Measurements from ENCODE around the gene CLDN19.
A peak's percentile ranks its signal among the peaks of the same experiment; 100 is the strongest.

The CLDN19 gene

GRCh38 chr1:42769811-42770210 is 29.8 kb upstream of the CLDN19 start:
- DNase-seq (ENCODE audit: extremely low spot score): no peak
- no peak for TF ChIP-seq CTCF (IDR thresholded peaks at IDR 0.05; ENCODE audit: control extremely low read depth, extremely low read depth, low read depth, missing control alignments)
- POLR2A ChIA-PET: no interaction called here
- CTCF ChIA-PET: interaction anchor here (1.8 to 6.3 kb wide), 3 partner anchors 9 to 304 kb away, joined by 6 to 59 read pairs (median 39); no protein-coding TSS in a partner anchor

GRCh38 chr1:42768172-42768571 is 28.1 kb upstream of the CLDN19 start:
- TF ChIP-seq CTCF (IDR thresholded peaks at IDR 0.05; ENCODE audit: control extremely low read depth, extremely low read depth, low read depth, missing control alignments): no peak
- DNase-seq (ENCODE audit: extremely low spot score): no peak
- ChIA-PET POLR2A (no interaction called here), CTCF (interaction anchor here (0.9 to 6.3 kb wide), 5 partner anchors 10 to 313 kb away, joined by 3 to 59 read pairs (median 8); no protein-coding TSS in a partner anchor)

GRCh38 chr1:42767510-42768000 is 27.5 kb upstream of the CLDN19 start:
- POLR2A ChIA-PET: interaction anchor here (0.9 to 1.4 kb wide), 8 partner anchors 8 to 85 kb away, joined by 3 to 5 read pairs (median 3); partner anchors contain the start of genes SVBP and ZNF691
- no peak for TF ChIP-seq CTCF (IDR thresholded peaks at IDR 0.05; ENCODE audit: control extremely low read depth, extremely low read depth, low read depth, missing control alignments)
- CTCF ChIA-PET: interaction anchor here (0.8 to 6.3 kb wide), 16 partner anchors 10 to 594 kb away, joined by 3 to 59 read pairs (median 4); partner anchors contain the start of genes TMEM269 and ZNF691
- DNase-seq (ENCODE audit: extremely low spot score): no peak

- POLR2A ChIA-PET: interaction anchor here (0.6 to 1.4 kb wide), 11 partner anchors 8 to 84 kb away, joined by 3 to 5 read pairs (median 3); partner anchors contain the start of genes SVBP, TMEM269 and ZNF691
- no peak for TF ChIP-seq CTCF (IDR thresholded peaks at IDR 0.05; ENCODE audit: control extremely low read depth, extremely low read depth, low read depth, missing control alignments)
- CTCF ChIA-PET: interaction anchor here (0.7 to 6.3 kb wide), 22 partner anchors 8 to 753 kb away, joined by 3 to 59 read pairs (median 4); partner anchors contain the start of genes TMEM269, YBX1 and ZNF691
- peak; percentile 98 for DNase-seq (ENCODE audit: extremely low spot score)
Measured at GRCh38 chr1:42766741-42767509, 26.9 kb upstream of the CLDN19 start, which contains the start of the genes C1orf50 and P3H1. Gene C1orf50 (plus strand): TSS chr1:42767249. CDS start chr1:42767312, 63 bp downstream. Gene P3H1 (minus strand): TSS chr1:42767028. CDS start chr1:42766971, 57 bp downstream.

- CTCF ChIA-PET: interaction anchor here (0.7 to 6.3 kb wide), 19 partner anchors 8 to 752 kb away, joined by 3 to 59 read pairs (median 4); partner anchors contain the start of genes TMEM269, YBX1 and ZNF691
- TF ChIP-seq CTCF (IDR thresholded peaks at IDR 0.05; ENCODE audit: control extremely low read depth, extremely low read depth, low read depth, missing control alignments): peak; percentile 30
- DNase-seq (ENCODE audit: extremely low spot score): peak; percentile 53
- POLR2A ChIA-PET: interaction anchor here (0.5 to 1.4 kb wide), 13 partner anchors 7 to 181 kb away, joined by 3 to 6 read pairs (median 3); partner anchors contain the start of genes SVBP, TMEM269, YBX1 and ZNF691
Measured at GRCh38 chr1:42765832-42766740, 26.1 kb upstream of the CLDN19 start.
